Astrocyte of the cerebellum (primary cell): Measurements from ENCODE around the gene PTGES3L.
"Not testable (repeated sequence)": the region's sequence is repeated elsewhere in the genome, so short reads cannot be mapped to it uniquely, and the experiment has no call there.

Experiments
- DNase-seq: peaks from one replicate; pipeline ENCODE4 v3.0.0-alpha.2; 2011; ENCODE audit warnings: low read depth
- H3K4me3 ChIP-seq: 2 replicates; pipeline ENCODE4 v1.5.1; 2011; ENCODE audit warnings: mild to moderate bottlenecking, low read depth, low read length, moderate library complexity
- CTCF ChIP-seq: IDR thresholded peaks from 2 replicates; pipeline ENCODE4 v1.5.1; 2012; ENCODE audit warnings: low read length, low read depth, moderate library complexity, mild to moderate bottlenecking; ENCODE audit errors: missing control alignments
- in situ Hi-C: cut with HindIII; loops from 2 replicates; pipeline ENCODE4 v1.10.0; 2017; ENCODE audit warnings: low sequenced_read_pairs

Gene PTGES3L

GRCh38 chr17:43003542-43004172 is 23.8 kb upstream of the PTGES3L start:
- no peak for DNase-seq
- in situ Hi-C loops = no loop called here
- TF ChIP-seq CTCF = no peak
- H3K4me3 ChIP-seq = no peak overlapping the region

- in situ Hi-C loops = not testable (repeated sequence)
These were observed 21.0 kb upstream of the PTGES3L start for GRCh38 chr17:43000894-43001293.

GRCh38 chr17:42999003-42999525 is 19.2 kb upstream of the PTGES3L start:
- H3K4me3 ChIP-seq = peak overlapping the region; percentile 79
- in situ Hi-C loops = no loop called here

More at GRCh38 chr17:43000894-43001293, 21.0 kb upstream of the PTGES3L start:
- not testable (repeated sequence) for DNase-seq, H3K4me3 ChIP-seq

GRCh38 chr17:42997984-42998938 is 18.4 kb upstream of the PTGES3L start, which contains the start of gene RPL27:
Gene RPL27 (plus strand): TSS chr17:42998419. CDS start chr17:42998751, 332 bp downstream.
- peak; percentile 90 for TF ChIP-seq CTCF
- in situ Hi-C loops = no loop called here
- H3K4me3 ChIP-seq = peak within 1 kb of the TSS; percentile 79
- peak; percentile 100 for DNase-seq

More at GRCh38 chr17:42999003-42999525, 19.2 kb upstream of the PTGES3L start:
- DNase-seq = no peak
- no peak for TF ChIP-seq CTCF

- no peak for TF ChIP-seq CTCF
- in situ Hi-C loops = no loop called here
- peak overlapping the region; percentile 12 for H3K4me3 ChIP-seq
- no peak for DNase-seq
These were observed 17.6 kb upstream of the PTGES3L start for GRCh38 chr17:42997390-42997983.

GRCh38 chr17:42993913-42994312 is 14.0 kb upstream of the PTGES3L start:
- H3K4me3 ChIP-seq, in situ Hi-C loops, DNase-seq: not testable (repeated sequence)

GRCh38 chr17:42992872-42993271 is 13.0 kb upstream of the PTGES3L start:
- no peak overlapping the region for H3K4me3 ChIP-seq
- no peak for DNase-seq
- in situ Hi-C loops = no loop called here
- TF ChIP-seq CTCF = no peak
